Urothelium cell line (cell line): ENCODE measurements around the gene XPR1.

Experiments
- DNase-seq: peaks from one replicate; pipeline ENCODE4 v3.0.0; 2011; ENCODE audit warnings: low spot score, mixed read lengths
- FAIRE-seq: peaks from 2 replicates; lab custom pipeline; 2011; peaks lifted over from hg19 to GRCh38; lab: Jason Lieb, UNC

Gene XPR1

GRCh38 chr1:180631766-180632325 lies at the start of gene XPR1:
XPR1 (plus strand) TSS chr1:180632022; CDS start chr1:180632202, 180 bp downstream.
- FAIRE-seq = peak; percentile 77

GRCh38 chr1:180584869-180585268 lies 47.0 kb upstream of the XPR1 start:
- DNase-seq (no peak), FAIRE-seq (no peak)

More at GRCh38 chr1:180631766-180632325, at the start of gene XPR1:
- DNase-seq = peak; percentile 95

GRCh38 chr1:180585994-180586359 lies 45.8 kb upstream of the XPR1 start:
- no peak for DNase-seq
- FAIRE-seq = no peak

GRCh38 chr1:180586671-180587155 lies 45.1 kb upstream of the XPR1 start:
- FAIRE-seq (no peak), DNase-seq (peak; percentile 69)

GRCh38 chr1:180588121-180588520 lies 43.7 kb upstream of the XPR1 start:
- no peak for FAIRE-seq

GRCh38 chr1:180590889-180591288 lies 40.9 kb upstream of the XPR1 start:
- DNase-seq (no peak), FAIRE-seq (no peak)

More at GRCh38 chr1:180588121-180588520, 43.7 kb upstream of the XPR1 start:
- no peak for DNase-seq

- DNase-seq = no peak
- no peak for FAIRE-seq
These were observed 38.4 kb upstream of the XPR1 start for GRCh38 chr1:180593382-180593781.

- FAIRE-seq (no peak), DNase-seq (no peak)
These were observed 37.1 kb upstream of the XPR1 start for GRCh38 chr1:180594723-180595122.

- no peak for FAIRE-seq
These were observed 35.9 kb upstream of the XPR1 start for GRCh38 chr1:180595966-180596365.

GRCh38 chr1:180597520-180597919 lies 34.3 kb upstream of the XPR1 start:
- FAIRE-seq = no peak
- no peak for DNase-seq

More at GRCh38 chr1:180595966-180596365, 35.9 kb upstream of the XPR1 start:
- no peak for DNase-seq

GRCh38 chr1:180598333-180598974 lies 33.4 kb upstream of the XPR1 start:
- DNase-seq (no peak), FAIRE-seq (no peak)

GRCh38 chr1:180600343-180600742 lies 31.5 kb upstream of the XPR1 start:
- no peak for FAIRE-seq

GRCh38 chr1:180601512-180601911 lies 30.3 kb upstream of the XPR1 start:
- FAIRE-seq (no peak), DNase-seq (no peak)

More at GRCh38 chr1:180600343-180600742, 31.5 kb upstream of the XPR1 start:
- no peak for DNase-seq

GRCh38 chr1:180603223-180603849 lies 28.5 kb upstream of the XPR1 start:
- FAIRE-seq = no peak
- DNase-seq = no peak

- no peak for FAIRE-seq
- DNase-seq = no peak
These were observed 28.0 kb upstream of the XPR1 start for GRCh38 chr1:180603850-180604226.

- FAIRE-seq (no peak), DNase-seq (no peak)
These were observed 25.7 kb upstream of the XPR1 start for GRCh38 chr1:180606155-180606554.

GRCh38 chr1:180609643-180610555 lies 21.9 kb upstream of the XPR1 start:
- DNase-seq (no peak), FAIRE-seq (no peak)

GRCh38 chr1:180610556-180611015 lies 21.2 kb upstream of the XPR1 start:
- FAIRE-seq = no peak
- no peak for DNase-seq

GRCh38 chr1:180611016-180611930 lies 20.5 kb upstream of the XPR1 start:
- DNase-seq (no peak), FAIRE-seq (no peak)

- no peak for DNase-seq
- FAIRE-seq = no peak
These were observed 19.2 kb upstream of the XPR1 start for GRCh38 chr1:180612632-180613031.
